Measurements from ENCODE around the gene HEPN1.

Gene HEPN1

DNA sequence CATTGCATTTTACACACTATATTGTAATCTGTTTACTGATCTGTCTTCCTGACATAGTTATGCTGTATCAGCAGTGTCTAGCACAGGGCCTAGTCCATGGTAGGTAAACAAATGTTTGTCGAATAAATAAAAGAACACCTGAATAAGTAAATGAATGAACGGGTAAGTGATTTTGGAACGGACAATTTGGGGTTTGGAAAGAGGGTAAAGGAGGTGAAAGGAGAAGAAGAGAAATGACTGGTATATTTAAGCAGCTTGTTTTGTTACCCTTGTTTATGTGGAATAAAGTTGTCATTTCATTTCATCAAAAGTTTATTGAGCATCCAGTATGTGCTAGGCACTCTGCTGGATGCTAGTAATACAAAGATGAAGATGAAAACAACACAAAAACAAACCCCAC lies at the start of gene HEPN1:
Gene HEPN1 (plus strand): TSS at position 301 of the 400 bp plus-strand sequence.
- DNase-seq = no peak
- no peak for ATAC-seq

DNA sequence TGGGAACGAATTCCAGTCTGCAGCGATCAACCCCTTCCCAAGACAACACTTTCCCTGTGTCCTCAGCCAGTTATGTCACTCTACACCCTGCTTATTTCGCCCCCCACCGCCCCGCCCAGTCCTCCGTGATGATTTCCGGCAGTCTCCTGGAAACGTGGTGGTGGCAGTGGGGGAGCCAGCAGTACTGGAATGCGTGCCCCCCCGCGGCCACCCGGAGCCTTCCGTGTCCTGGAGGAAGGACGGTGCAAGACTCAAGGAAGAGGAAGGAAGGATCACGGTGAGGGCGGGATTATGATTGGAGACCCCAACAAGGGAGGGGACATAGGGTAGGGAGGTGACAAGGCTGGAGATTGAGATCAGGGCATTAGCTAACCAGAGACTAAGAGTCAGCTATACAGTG lies 49.7 kb upstream of the HEPN1 start:
- ATAC-seq = no peak
- DNase-seq = no peak

GRCh38 chr11:124869856-124870387 lies 49.1 kb upstream of the HEPN1 start:
- ATAC-seq = no peak
- no peak for DNase-seq

GRCh38 chr11:124870430-124870829 lies 48.6 kb upstream of the HEPN1 start:
- no peak for DNase-seq
- no peak for ATAC-seq

GRCh38 chr11:124872280-124872679 lies 46.8 kb upstream of the HEPN1 start:
- DNase-seq (no peak), ATAC-seq (no peak)

DNA sequence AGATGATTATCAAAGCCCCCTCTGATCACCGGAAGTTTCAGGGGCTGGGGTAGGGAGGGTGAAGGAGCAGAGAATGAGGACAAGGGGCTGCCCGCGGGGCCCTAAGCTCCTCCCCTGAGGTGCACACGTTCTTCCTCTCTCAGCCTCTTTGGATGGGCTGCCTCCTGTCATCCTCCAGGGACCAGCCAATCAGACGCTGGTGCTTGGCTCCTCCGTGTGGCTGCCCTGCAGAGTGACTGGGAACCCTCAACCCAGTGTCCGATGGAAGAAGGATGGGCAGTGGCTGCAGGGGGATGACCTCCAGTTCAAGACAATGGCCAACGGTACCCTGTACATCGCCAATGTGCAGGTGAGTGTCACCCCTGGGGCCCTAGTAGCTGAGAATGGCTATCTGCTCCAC lies 46.3 kb upstream of the HEPN1 start:
- DNase-seq = no peak
- ATAC-seq = no peak

DNA sequence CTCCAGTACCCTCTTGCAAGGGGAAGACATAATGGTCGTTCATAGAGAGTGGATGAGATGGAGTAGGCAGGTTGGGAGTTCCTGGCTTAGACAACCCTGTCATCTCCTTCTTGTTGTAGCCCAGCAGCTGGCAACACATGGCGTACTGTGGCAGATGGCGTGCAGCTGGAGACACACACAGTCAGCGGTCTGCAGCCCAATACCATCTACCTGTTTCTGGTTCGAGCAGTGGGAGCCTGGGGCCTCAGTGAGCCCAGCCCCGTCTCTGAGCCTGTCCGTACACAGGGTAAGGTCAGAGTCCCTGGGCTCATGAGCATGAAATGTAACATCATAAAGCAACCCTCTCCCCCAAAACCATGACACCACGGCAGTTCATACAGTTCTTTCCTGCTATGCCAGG lies 45.1 kb upstream of the HEPN1 start:
- no peak for DNase-seq
- ATAC-seq = no peak

DNA sequence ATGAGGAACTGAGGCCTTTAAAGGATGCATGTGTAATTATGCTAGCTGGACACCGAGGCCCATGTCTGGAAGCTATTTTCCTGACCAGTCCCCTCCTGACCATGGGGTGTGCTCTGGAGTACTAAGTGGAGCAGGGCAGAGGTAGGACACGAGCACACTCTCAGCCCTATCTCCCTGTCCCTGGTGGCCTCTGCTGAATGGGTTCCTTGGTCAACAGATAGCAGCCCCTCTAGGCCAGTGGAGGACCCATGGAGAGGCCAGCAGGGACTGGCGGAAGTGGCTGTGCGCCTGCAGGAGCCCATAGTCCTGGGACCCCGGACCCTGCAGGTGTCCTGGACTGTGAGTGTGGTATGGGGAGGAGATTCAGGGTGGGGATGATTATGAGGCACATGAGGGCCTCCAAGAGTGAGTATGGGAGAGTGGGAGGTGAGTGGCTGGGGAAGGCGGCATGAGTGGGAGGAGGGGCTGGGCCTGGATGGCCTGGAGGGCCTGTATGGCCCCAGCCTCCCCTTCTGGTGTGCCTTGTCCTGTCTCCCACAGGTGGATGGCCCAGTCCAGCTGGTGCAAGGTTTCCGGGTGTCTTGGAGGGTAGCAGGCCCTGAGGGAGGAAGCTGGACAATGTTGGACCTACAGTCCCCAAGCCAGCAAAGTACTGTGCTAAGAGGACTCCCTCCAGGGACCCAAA lies 44.3 kb upstream of the HEPN1 start:
- ATAC-seq (no peak), DNase-seq (no peak)

DNA sequence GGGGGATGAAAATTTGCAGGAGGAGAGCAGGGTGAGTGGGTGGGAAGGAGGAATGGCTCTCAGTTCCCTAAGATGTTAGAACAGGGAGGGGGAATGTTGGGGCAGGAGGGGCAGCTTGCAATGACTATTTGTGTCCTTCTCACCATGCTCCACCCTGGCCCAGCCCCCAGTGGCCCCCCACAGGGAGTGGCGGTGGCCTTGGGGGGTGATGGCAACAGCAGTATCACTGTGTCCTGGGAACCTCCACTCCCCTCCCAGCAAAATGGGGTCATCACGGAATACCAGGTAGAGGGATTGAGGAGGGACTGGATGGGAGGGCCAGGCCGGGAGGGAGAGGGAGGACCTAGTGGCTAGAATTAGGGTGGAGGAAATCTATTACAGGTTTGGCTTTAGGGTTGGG lies 43.6 kb upstream of the HEPN1 start:
- ATAC-seq (no peak), DNase-seq (no peak)

DNA sequence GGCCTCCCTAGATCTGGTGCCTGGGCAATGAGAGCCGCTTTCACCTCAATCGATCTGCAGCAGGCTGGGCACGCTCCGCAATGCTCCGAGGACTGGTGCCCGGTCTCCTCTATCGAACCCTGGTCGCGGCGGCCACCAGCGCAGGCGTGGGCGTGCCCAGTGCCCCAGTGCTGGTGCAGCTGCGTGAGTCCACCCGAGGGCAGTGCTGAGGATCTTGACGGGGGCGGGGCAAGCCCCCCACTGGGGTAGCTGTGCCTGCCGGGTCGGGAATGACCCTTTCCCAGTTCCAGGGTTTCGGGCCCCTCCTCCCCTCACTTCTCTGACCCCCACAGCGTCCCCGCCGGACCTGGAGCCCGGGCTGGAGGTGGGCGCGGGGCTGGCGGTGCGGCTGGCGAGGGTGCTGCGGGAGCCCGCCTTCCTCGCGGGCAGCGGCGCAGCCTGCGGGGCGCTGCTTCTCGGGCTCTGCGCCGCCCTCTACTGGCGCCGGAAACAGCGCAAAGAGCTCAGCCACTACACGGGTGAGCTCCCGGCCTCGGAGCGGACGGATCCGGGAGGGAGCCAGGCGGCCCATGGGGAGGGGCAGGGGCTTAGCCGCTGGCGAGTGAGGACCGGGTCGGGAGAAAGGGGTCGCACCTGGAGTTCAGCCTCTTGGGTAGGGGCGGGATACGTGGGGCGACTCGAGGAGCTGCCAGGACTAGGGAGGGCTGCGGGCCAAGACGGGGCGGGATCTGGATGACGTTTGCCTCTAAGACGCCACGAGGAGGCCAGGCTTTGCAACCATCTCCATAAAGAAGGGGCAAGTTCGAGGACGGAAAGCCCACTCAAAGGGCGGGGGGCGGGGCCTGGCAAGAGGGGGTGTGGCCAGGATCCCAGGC lies 42.9 kb upstream of the HEPN1 start:
- ATAC-seq (peak; percentile 93), DNase-seq (peak; percentile 84)

- DNase-seq (no peak), ATAC-seq (no peak)
These were observed 42.0 kb upstream of the HEPN1 start for GRCh38 chr11:124876818-124877630.

DNA sequence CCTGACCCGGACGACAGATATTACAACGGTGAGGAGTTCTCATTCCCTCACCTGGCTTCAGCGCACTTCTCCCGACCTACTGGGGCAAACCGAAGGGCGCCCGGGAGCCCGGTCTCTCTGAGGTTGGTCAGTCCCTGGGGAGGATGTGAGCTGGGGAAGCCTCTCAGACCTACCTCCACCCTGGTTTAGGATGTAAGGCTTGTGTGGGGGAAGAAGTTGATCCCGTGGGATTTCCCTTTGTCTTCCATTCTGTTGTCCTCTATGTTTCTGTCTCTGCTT lies 41.5 kb upstream of the HEPN1 start:
- ATAC-seq = no peak
- no peak for DNase-seq

GRCh38 chr11:124877910-124878758 lies 40.9 kb upstream of the HEPN1 start:
- DNase-seq = no peak
- no peak for ATAC-seq

GRCh38 chr11:124878759-124879492 lies 40.1 kb upstream of the HEPN1 start:
- no peak for DNase-seq
- ATAC-seq = no peak

- ATAC-seq (no peak), DNase-seq (no peak)
These were observed 39.4 kb upstream of the HEPN1 start for GRCh38 chr11:124879493-124880289.

- DNase-seq = no peak
These were observed 38.8 kb upstream of the HEPN1 start for GRCh38 chr11:124880290-124880611.

GRCh38 chr11:124880958-124881357 lies 38.1 kb upstream of the HEPN1 start:
- no peak for DNase-seq

More at GRCh38 chr11:124880290-124880611, 38.8 kb upstream of the HEPN1 start:
- no peak for ATAC-seq

GRCh38 chr11:124882339-124883071 lies 36.5 kb upstream of the HEPN1 start:
- DNase-seq (no peak), ATAC-seq (no peak)

More at GRCh38 chr11:124880958-124881357, 38.1 kb upstream of the HEPN1 start:
- ATAC-seq = no peak

DNA sequence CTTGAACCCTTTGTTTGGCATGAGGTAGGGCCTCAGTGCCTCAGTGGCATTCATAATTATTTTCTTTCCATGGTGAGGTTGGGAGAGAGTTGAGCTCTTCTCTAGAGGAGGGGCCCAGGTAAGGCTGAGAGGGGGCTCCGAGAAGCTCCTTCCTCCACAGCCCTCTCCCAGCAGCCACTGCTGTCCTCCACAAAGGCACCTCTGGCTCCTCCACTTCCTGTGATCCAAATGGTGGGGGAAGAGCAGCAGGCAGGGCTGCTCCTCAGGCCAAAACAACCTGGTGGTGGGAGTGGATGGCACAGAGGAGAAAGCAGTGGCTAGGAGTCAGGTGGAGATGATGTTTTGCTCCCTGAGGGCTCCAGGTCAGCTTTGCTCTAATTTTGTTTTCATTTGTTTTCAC lies 34.7 kb upstream of the HEPN1 start:
- ATAC-seq (no peak), DNase-seq (no peak)

Measured in stimulated activated naive CD8-positive, alpha-beta T cell treated with anti-CD3 and anti-CD28 coated beads, Interleukin-15, Interleukin-2, amounts not matched to agents 100 U/mL and 50 U/mL, for 24 hours (primary cell).